DND-41 (cell line): Measurements from ENCODE around the gene KLK3.

Source experiments
- ATAC-seq: fragments of 200-7000 bp; cut with Tn5 transposase; 3 replicates; pipeline ENCODE4 v1.9.1; 2021; ENCODE audit warnings: low read depth; ENCODE audit not compliant: insufficient read depth
- DNase-seq: peaks from one replicate; pipeline ENCODE4 v3.0.0-alpha.2; 2020
- H2AFZ ChIP-seq: 2 replicates; pipeline ENCODE4 v1.6.0; 2012; ENCODE audit warnings: low read depth, low read length
- H3K27ac ChIP-seq: 2 replicates; pipeline ENCODE4 v1.5.1; 2012; ENCODE audit warnings: low read length, inconsistent platforms
- H3K27me3 ChIP-seq: fragments of 200-600 bp; sonication (generic); 2 replicates; pipeline ENCODE4 v1.6.0; 2012; ENCODE audit warnings: low read length, mild to moderate bottlenecking, inconsistent platforms; ENCODE audit not compliant: insufficient read depth, poor library complexity
- H3K36me3 ChIP-seq: 2 replicates; pipeline ENCODE4 v1.5.1; 2012; ENCODE audit warnings: low read length, inconsistent platforms; ENCODE audit not compliant: insufficient read depth
- H3K4me1 ChIP-seq: 2 replicates; pipeline ENCODE4 v1.5.1; 2012; ENCODE audit warnings: mild to moderate bottlenecking, low read length; ENCODE audit not compliant: insufficient read depth
- H3K4me2 ChIP-seq: 2 replicates; pipeline ENCODE4 v1.6.0; 2012; ENCODE audit warnings: mild to moderate bottlenecking, moderate library complexity, low read length, inconsistent platforms; ENCODE audit not compliant: insufficient read depth
- H3K4me3 ChIP-seq, 2 experiments: fragments of 200-600 bp in 1 of 2; shearing (Covaris generic) in 1 of 2; 2 replicates each; pipeline ENCODE4 v1.5.1; 2012 to 2016; ENCODE audit warnings: inconsistent platforms in 2 of 2, low read length in 2 of 2, mild to moderate bottlenecking in 2 of 2, low read depth in 1 of 2, moderate library complexity in 1 of 2
- H3K79me2 ChIP-seq: 2 replicates; pipeline ENCODE4 v1.6.0; 2012; ENCODE audit warnings: low read length, inconsistent platforms; ENCODE audit not compliant: insufficient read depth
- H3K9ac ChIP-seq: 2 replicates; pipeline ENCODE4 v1.6.0; 2012; ENCODE audit warnings: low read depth, mild to moderate bottlenecking, inconsistent platforms, low read length, moderate library complexity
- H3K9me3 ChIP-seq: 2 replicates; pipeline ENCODE4 v1.5.1; 2012; ENCODE audit warnings: low read length, moderate library complexity, mild to moderate bottlenecking, inconsistent platforms; ENCODE audit not compliant: insufficient read depth, severe bottlenecking
- H4K20me1 ChIP-seq: 2 replicates; pipeline ENCODE4 v1.6.0; 2012; ENCODE audit warnings: low read length; ENCODE audit not compliant: insufficient read depth
- EZH2 ChIP-seq: IDR thresholded peaks from 3 replicates; pipeline ENCODE4 v1.6.1; 2012; ENCODE audit warnings: borderline replicate concordance, low read depth, mild to moderate bottlenecking, moderate library complexity, low read length, inconsistent platforms; ENCODE audit not compliant: severe bottlenecking
- TF ChIP-seq, protein P1 (sequence below): IDR thresholded peaks from 2 replicates; pipeline ENCODE4 v1.5.1; 2012; ENCODE audit warnings: borderline replicate concordance, low read length, moderate library complexity, mild to moderate bottlenecking; ENCODE audit not compliant: poor library complexity, severe bottlenecking; ENCODE audit errors: extremely low read depth

KLK3 gene

DNA sequence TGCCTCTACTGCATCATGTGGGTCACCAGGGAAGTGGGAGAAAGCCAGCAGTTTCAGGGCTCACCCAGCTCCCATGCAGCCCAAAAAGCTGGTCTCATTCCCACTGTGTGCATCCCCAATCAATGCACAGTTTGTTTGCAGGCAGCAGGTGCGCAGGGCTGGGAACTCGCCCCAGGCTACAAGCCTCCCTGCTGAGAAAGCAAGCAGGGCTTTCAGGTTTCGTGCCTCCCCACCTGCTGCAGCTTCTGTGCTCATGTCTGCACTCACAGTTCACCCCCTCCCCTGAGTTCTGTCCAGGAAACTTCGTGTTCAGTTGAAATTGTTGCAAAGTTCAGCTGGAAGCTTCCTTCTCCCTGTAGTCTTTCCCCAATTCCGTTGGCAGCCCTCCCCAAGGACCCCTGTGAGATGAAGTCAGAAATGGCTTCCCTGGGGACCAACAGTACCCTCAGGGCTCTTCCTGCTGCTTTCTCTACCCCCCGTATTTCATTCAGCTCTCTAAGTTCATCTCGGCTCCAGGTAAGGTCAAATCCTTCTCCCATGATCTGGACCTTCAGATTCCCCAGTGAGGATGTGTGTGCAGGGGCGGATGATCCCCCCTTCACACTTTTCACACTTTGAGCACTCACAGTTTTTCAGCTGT lies 10.3 kb upstream of the KLK3 start:
- H3K4me3 ChIP-seq = no peak overlapping the region
- no peaks in the 10 kb centered on the region for H3K36me3 ChIP-seq
- TF ChIP-seq EZH2 = no peak
- TF ChIP-seq, protein P1, sequence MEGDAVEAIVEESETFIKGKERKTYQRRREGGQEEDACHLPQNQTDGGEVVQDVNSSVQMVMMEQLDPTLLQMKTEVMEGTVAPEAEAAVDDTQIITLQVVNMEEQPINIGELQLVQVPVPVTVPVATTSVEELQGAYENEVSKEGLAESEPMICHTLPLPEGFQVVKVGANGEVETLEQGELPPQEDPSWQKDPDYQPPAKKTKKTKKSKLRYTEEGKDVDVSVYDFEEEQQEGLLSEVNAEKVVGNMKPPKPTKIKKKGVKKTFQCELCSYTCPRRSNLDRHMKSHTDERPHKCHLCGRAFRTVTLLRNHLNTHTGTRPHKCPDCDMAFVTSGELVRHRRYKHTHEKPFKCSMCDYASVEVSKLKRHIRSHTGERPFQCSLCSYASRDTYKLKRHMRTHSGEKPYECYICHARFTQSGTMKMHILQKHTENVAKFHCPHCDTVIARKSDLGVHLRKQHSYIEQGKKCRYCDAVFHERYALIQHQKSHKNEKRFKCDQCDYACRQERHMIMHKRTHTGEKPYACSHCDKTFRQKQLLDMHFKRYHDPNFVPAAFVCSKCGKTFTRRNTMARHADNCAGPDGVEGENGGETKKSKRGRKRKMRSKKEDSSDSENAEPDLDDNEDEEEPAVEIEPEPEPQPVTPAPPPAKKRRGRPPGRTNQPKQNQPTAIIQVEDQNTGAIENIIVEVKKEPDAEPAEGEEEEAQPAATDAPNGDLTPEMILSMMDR = no peak
- no peaks in the 10 kb centered on the region for H3K9me3 ChIP-seq
- DNase-seq (no peak), ATAC-seq (no peak)
- H3K27ac ChIP-seq = no peak overlapping the region
- H3K79me2 ChIP-seq = no peaks in the 10 kb centered on the region
- no peak overlapping the region for H3K4me2 ChIP-seq
- no peaks in the 10 kb centered on the region for H4K20me1 ChIP-seq
- H3K4me1 ChIP-seq = no peaks in the 10 kb centered on the region
- H3K9ac ChIP-seq = no peak overlapping the region
- H2AFZ ChIP-seq = no peak overlapping the region
- peaks cover 4% of the 10 kb centered on the region for H3K27me3 ChIP-seq

GRCh38 chr19:50850738-50851137 lies 4.0 kb upstream of the KLK3 start:
- ATAC-seq = no peak
- H3K79me2 ChIP-seq = no peaks in the 10 kb centered on the region
- no peak overlapping the region for H3K27ac ChIP-seq
- H3K27me3 ChIP-seq = peaks cover 4% of the 10 kb centered on the region
- no peaks in the 10 kb centered on the region for H3K4me1 ChIP-seq
- DNase-seq = no peak
- H3K4me3 ChIP-seq = no peak overlapping the region
- no peak overlapping the region for H3K4me2 ChIP-seq
- TF ChIP-seq, protein P1 = no peak
- no peak for TF ChIP-seq EZH2
- H3K36me3 ChIP-seq = no peaks in the 10 kb centered on the region
- H2AFZ ChIP-seq = no peak overlapping the region
- no peaks in the 10 kb centered on the region for H4K20me1 ChIP-seq
- H3K9ac ChIP-seq = no peak overlapping the region
- no peaks in the 10 kb centered on the region for H3K9me3 ChIP-seq

DNA sequence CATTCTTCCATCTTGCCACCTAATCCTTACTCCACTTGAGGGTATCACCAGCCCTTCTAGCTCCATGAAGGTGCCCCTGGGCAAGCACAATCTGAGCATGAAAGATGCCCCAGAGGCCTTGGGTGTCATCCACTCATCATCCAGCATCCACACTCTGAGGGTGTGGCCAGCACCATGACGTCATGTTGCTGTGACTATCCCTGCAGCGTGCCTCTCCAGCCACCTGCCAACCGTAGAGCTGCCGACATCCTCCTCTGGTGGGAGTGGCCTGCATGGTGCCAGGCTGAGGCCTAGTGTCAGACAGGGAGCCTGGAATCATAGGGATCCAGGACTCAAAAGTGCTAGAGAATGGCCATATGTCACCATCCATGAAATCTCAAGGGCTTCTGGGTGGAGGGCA lies 3.1 kb upstream of the KLK3 start:
- Histone ChIP-seq H4K20me1 (no peaks in the 10 kb centered on the region), H3K4me2 (no peak overlapping the region), H3K9ac (no peak overlapping the region), H3K27ac (no peak overlapping the region), H2AFZ (no peak overlapping the region), H3K27me3 (peaks cover 4% of the 10 kb centered on the region), H3K4me3 (no peak overlapping the region), H3K79me2 (no peaks in the 10 kb centered on the region), H3K36me3 (no peaks in the 10 kb centered on the region), H3K9me3 (no peaks in the 10 kb centered on the region), H3K4me1 (no peaks in the 10 kb centered on the region)
- DNase-seq = no peak
- no peak for ATAC-seq
- TF ChIP-seq EZH2 = no peak
- TF ChIP-seq, protein P1 = no peak

- Histone ChIP-seq H3K27ac (no peak overlapping the region), H3K36me3 (no peaks in the 10 kb centered on the region), H3K27me3 (no peaks in the 10 kb centered on the region), H3K9ac (no peak overlapping the region), H2AFZ (no peak overlapping the region), H4K20me1 (no peaks in the 10 kb centered on the region), H3K79me2 (no peaks in the 10 kb centered on the region), H3K9me3 (peaks cover 6% of the 10 kb centered on the region), H3K4me2 (no peak overlapping the region), H3K4me3 (no peak overlapping the region), H3K4me1 (no peaks in the 10 kb centered on the region)
- TF ChIP-seq, protein P1 = no peak
- no peak for TF ChIP-seq EZH2
- no peak for DNase-seq
- ATAC-seq = no peak
These were observed 2.7 kb downstream of the KLK3 start for GRCh38 chr19:50857366-50857765.
